Ishikawa (cell line): ENCODE data around the gene CGN.

ENCODE experiments used
- CEBPB ChIP-seq: IDR thresholded peaks from 2 replicates; pipeline ENCODE4 v1.6.1; 2012
- CREB1 ChIP-seq: IDR thresholded peaks from 2 replicates; pipeline ENCODE4 v1.6.1; 2012; ENCODE audit warnings: low read depth
- EGR1 ChIP-seq: IDR thresholded peaks from 2 replicates; pipeline ENCODE4 v1.6.1; 2012
- EP300 ChIP-seq: IDR thresholded peaks from 2 replicates; pipeline ENCODE4 v1.6.1; 2012; ENCODE audit warnings: borderline replicate concordance
- FOXM1 ChIP-seq: IDR thresholded peaks from 2 replicates; pipeline ENCODE4 v1.6.1; 2012; ENCODE audit warnings: low read depth, borderline replicate concordance
- MAX ChIP-seq: IDR thresholded peaks from 2 replicates; pipeline ENCODE4 v1.6.1; 2012
- NFIC ChIP-seq: IDR thresholded peaks from 2 replicates; pipeline ENCODE4 v1.6.1; 2012
- RAD21 ChIP-seq: IDR thresholded peaks from 2 replicates; pipeline ENCODE4 v1.6.1; 2012; ENCODE audit warnings: low read depth
- REST ChIP-seq: IDR thresholded peaks from 2 replicates; pipeline ENCODE4 v1.6.1; 2012; ENCODE audit warnings: low read depth, mild to moderate bottlenecking
- TAF1 ChIP-seq: IDR thresholded peaks from 2 replicates; pipeline ENCODE4 v1.6.1; 2012; ENCODE audit warnings: low read depth, mild to moderate bottlenecking
- TCF12 ChIP-seq: IDR thresholded peaks from 2 replicates; pipeline ENCODE4 v1.6.1; 2012; ENCODE audit warnings: low read depth
- TEAD4 ChIP-seq: IDR thresholded peaks from 2 replicates; pipeline ENCODE4 v1.6.1; 2012
- YY1 ChIP-seq: IDR thresholded peaks from 2 replicates; pipeline ENCODE4 v1.6.1; 2012; ENCODE audit warnings: low read depth
- ZBTB7A ChIP-seq: IDR thresholded peaks from 2 replicates; pipeline ENCODE4 v1.6.1; 2012; ENCODE audit warnings: low read depth
- TF ChIP-seq, protein P1 (sequence below): IDR thresholded peaks from 2 replicates; pipeline ENCODE4 v1.6.1; 2012

The CGN gene

DNA sequence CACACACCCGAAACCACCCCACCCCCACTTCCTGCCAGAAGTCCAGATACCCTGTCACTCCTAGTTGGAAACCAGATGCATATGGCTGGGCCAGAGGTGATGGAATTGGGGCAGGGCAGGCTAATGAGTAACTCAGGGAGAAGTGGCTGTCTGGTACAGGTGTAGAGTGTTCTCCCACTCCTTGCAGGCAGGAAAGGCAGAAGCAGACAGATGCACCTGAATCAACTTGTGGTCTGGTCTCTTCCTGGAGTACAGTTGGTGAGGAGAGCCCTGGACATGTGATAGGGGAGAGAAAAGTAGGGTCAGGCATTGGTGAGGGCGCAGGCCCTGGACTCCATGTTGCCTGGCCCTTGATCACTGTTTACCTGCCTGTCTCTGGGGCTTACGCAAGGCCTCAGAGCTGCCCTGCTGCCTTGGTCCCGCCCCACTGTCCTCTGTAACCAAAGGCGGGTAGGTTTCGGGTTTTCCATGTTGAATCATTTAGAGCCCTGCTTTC lies 2.5 kb downstream of the CGN start:
- peak; percentile 91 for TF ChIP-seq CEBPB
- no peak for TF ChIP-seq TCF12

GRCh38 chr1:151514366-151514765 lies 3.2 kb downstream of the CGN start:
- TF ChIP-seq, protein P1, sequence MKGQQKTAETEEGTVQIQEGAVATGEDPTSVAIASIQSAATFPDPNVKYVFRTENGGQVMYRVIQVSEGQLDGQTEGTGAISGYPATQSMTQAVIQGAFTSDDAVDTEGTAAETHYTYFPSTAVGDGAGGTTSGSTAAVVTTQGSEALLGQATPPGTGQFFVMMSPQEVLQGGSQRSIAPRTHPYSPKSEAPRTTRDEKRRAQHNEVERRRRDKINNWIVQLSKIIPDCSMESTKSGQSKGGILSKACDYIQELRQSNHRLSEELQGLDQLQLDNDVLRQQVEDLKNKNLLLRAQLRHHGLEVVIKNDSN = no peak
- no peak for TF ChIP-seq CEBPB
- no peak for TF ChIP-seq MAX
- no peak for TF ChIP-seq TCF12

DNA sequence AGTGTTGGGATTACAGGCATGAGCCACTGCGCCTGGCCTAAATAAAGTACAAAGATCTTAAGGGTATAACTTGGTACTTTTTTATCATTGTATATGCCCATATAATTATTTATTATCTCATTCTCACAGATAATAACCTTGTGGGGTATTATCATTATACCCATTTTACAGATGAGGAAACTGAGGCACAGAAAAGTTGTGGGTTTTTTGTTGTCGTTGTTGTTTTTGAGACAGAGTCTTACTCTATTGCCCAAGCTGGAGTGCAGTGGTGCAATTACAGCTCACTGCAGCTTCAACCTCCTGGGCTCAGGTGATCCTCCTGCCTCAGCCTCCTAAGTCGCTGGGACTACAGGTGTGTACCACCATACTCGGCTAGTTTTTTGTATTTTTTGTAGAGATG lies 4.1 kb downstream of the CGN start:
- TF ChIP-seq CEBPB (no peak), REST (no peak), TEAD4 (no peak), EP300 (no peak), CREB1 (no peak), NFIC (no peak), ZBTB7A (no peak), YY1 (no peak), TAF1 (no peak), TCF12 (no peak), MAX (no peak), RAD21 (no peak)
- TF ChIP-seq, protein P1 = no peak

DNA sequence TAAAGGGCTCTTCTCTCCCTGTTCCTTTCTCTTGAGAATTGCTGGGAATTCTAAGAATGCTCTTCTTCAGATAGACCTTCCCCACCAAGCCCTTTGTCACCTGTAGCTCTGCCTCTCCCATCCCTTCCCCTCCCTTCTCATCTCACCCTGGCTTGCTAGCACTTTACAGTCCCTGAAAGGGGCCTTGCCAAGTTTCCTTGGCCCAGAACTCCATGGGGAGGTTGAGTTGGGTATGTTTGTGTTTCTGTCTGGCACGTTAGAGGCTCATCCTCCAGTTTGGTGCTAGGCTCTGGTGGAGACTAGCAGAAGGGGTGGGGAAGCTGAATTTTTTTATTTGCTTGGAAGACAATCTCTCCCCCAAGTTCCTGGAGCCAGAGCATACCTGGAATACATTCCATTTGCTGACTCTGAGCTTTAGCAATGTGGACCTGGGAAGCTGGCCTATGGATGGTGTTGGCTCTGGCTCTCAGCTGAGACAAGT lies 4.9 kb downstream of the CGN start:
- peak; percentile 14; the same call in 1 of the 2 replicates for TF ChIP-seq RAD21
- peak; percentile 71 for TF ChIP-seq NFIC
- TF ChIP-seq TCF12 = peak; percentile 79
- TF ChIP-seq TEAD4 = peak; percentile 94
- TF ChIP-seq EP300 = peak; percentile 60; the same call in 1 of the 2 replicates
- TF ChIP-seq MAX = no peak; the same call in 1 of the 2 replicates

DNA sequence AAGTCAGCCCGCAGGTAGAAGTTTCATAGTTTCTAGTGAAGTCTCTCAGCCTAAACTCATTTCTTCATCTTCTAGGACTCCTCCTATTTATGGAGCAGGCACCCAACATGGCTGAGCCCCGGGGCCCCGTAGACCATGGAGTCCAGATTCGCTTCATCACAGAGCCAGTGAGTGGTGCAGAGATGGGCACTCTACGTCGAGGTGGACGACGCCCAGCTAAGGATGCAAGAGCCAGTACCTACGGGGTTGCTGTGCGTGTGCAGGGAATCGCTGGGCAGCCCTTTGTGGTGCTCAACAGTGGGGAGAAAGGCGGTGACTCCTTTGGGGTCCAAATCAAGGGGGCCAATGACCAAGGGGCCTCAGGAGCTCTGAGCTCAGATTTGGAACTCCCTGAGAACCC lies 7.2 kb downstream of the CGN start:
- TF ChIP-seq YY1 = no peak
- no peak for TF ChIP-seq TEAD4
- TF ChIP-seq EGR1 = no peak
- TF ChIP-seq ZBTB7A = no peak
- TF ChIP-seq REST = no peak
- TF ChIP-seq, protein P1 = no peak
- TF ChIP-seq RAD21 = no peak

- TF ChIP-seq ZBTB7A (no peak), CEBPB (no peak), TAF1 (no peak)
Observed at GRCh38 chr1:151518936-151519335, 7.7 kb downstream of the CGN start.

DNA sequence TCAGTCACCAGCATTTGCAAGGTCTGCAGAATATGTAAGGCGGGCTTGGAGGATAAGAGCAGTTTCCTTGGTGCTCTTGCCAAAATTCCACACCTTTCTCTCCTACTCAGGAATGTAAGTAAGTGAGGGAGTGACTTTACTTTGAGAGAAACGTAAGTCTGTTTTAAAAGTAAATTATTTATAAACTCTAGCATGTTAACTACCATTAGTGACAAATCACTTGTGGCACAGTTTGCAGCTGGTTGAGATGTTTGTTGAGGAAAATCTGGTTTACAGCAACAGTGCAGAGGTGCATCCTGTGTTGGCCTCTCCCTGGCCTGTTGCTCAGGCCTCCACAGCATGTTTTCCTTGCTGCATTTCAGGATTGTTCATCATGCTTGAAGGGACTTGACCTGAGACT lies 8.5 kb downstream of the CGN start:
- TF ChIP-seq, protein P1 = no peak
- TF ChIP-seq EP300 (no peak), TCF12 (no peak), MAX (no peak), ZBTB7A (no peak), EGR1 (no peak), YY1 (no peak), TEAD4 (no peak), CREB1 (no peak), TAF1 (no peak), RAD21 (no peak), FOXM1 (no peak), CEBPB (no peak), REST (no peak)
